Anterior cingulate cortex (tissue), 58 donors: Measurements from ENCODE around the gene C2orf92.
"Not testable (repeated sequence)": the region's sequence is repeated elsewhere in the genome, so short reads cannot be mapped to it uniquely, and the experiment has no call there.

ENCODE experiments used
- DNase-seq, 58 donors: peaks; one replicate each; lab custom pipeline; 2025; lab: John Stamatoyannopoulos, UW

Gene C2orf92

GRCh38 chr2:97669448-97669847 is at the start of gene C2orf92:
TSS of gene C2orf92 (plus strand) at chr2:97669713. CDS start at chr2:97669789, 76 bp downstream.
- DNase-seq: no peak

- DNase-seq: not testable (repeated sequence)
Observed at GRCh38 chr2:97620492-97620891, 49.0 kb upstream of the C2orf92 start.

GRCh38 chr2:97622976-97623375 is 46.5 kb upstream of the C2orf92 start:
- not testable (repeated sequence) for DNase-seq

GRCh38 chr2:97625354-97626048 is 44.0 kb upstream of the C2orf92 start:
- not testable (repeated sequence) for DNase-seq

- DNase-seq: not testable (repeated sequence)
Observed at GRCh38 chr2:97626049-97626430, 43.5 kb upstream of the C2orf92 start.

- no peak for DNase-seq
Observed at GRCh38 chr2:97644023-97644717, 25.3 kb upstream of the C2orf92 start.

GRCh38 chr2:97645112-97645694 is 24.3 kb upstream of the C2orf92 start:
- DNase-seq: peak in 9 of 58 donors; percentile 50 to 72 (median 62)

- DNase-seq: peak; percentile 90 to 100 (median 98)
Observed at GRCh38 chr2:97645695-97646629, 23.6 kb upstream of the C2orf92 start, which contains the start of gene COX5B. TSS of gene COX5B (plus strand) at chr2:97646062. CDS start at chr2:97646087, 25 bp downstream.

DNA sequence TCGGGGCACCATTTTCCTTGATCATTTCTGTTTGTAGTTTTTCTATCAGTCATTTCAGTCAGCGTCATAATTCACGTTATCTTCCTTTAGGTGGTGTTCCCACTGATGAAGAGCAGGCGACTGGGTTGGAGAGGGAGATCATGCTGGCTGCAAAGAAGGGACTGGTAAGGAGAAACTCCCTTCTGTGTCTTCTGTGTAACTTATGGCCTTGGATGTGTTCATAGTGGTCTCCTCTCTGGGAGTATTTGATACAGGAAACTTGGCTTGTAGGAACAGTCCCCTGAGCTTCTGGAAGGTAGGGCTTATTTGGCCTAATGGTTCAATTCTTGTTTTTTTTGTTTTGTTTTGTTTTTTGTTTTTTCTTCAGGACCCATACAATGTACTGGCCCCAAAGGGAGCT is 22.5 kb upstream of the C2orf92 start:
- no peak for DNase-seq

DNA sequence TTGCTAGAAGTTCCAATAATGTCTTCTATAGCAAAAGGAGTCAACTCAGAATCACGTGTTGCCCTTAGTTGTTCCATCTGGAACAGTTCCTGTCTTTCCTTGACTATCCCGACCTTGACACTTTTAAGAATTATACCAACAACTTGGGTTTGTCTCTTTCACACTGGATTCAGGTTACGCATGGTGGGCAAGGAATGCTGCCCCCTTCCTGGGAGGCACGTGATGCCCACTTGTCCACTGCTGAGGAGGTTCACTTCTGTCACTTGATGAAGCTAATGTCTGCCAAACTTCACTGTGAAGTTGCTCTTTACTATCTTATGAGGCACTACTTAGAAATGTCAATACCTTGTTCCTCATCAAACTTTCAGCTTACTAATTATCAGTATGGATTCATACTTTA is 18.4 kb upstream of the C2orf92 start:
- no peak for DNase-seq

DNA sequence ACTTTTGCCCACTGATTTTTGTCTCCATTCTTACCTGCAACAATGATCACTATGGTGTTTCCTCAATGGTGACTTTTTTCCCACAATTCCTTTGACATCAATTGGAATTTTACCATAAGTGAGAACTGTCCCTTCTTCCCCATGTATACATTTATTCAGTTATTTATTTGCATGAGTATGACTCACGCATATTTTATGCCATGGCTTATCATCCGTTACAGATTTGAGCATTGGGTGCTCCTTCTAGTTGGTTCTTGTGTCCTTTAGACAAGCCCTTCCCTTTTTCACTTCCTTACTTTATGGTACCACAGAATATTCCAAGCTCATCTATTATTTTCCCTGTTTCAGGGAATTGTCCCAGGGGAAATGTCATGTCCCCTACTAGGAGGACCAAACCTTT is 16.0 kb upstream of the C2orf92 start:
- no peak for DNase-seq

DNA sequence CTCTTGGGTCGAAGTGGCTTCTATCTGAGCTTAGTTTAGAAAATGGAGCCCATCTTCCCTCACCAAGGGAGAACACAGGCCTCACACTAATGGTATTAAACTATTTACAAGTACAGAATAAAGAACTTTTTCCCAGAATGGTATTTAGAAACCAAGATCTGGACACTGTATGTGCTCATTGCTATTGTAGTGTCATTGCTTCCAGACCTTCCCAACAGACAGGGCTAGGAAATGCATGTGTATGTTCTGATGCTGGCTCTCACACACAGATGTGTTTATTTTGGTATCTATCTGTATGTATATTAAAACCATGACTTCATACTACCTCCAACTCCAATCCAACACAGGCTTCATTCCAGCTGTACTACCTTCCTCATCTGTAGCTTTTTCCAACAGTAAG is 15.6 kb upstream of the C2orf92 start:
- DNase-seq: no peak

DNA sequence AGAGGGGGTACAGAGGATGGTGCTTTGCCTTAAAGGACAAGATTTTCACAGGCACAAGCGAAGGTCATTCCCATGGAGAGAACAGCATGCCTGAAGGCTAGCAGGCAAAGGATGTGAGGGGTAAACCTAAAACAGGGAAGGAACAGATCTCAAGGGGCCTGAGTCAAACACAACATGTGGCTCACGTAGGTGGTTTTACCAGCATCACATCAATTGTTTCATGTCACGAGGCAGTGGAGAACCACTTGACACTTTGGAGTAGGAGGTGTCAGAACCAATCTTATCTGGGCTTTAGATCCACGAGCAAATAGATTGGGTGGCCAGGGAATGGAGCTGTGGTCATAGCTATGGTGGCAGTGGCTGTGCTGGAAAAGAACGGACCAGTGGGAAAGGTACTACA is 15.2 kb upstream of the C2orf92 start:
- peak in 1 of 58 donors; percentile 11 for DNase-seq

DNA sequence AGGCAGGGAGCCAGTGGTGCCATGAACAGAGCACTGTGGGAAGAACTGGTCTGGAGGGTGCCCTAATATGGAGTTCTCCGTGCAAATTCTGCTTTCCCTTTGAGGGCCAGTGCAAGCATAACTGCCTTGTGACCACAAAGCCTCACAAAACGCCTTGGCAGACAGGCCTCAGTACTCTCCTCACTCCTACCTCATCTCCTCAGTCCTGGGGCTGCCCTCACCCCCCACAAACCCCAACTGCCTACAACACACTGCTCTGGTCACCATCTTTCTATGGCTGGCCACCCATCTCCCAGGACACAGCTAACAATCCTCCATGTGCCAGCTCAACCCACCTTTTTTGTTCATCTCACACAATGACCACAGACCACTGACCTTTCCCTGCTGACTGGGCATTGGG is 14.7 kb upstream of the C2orf92 start:
- no peak for DNase-seq

DNA sequence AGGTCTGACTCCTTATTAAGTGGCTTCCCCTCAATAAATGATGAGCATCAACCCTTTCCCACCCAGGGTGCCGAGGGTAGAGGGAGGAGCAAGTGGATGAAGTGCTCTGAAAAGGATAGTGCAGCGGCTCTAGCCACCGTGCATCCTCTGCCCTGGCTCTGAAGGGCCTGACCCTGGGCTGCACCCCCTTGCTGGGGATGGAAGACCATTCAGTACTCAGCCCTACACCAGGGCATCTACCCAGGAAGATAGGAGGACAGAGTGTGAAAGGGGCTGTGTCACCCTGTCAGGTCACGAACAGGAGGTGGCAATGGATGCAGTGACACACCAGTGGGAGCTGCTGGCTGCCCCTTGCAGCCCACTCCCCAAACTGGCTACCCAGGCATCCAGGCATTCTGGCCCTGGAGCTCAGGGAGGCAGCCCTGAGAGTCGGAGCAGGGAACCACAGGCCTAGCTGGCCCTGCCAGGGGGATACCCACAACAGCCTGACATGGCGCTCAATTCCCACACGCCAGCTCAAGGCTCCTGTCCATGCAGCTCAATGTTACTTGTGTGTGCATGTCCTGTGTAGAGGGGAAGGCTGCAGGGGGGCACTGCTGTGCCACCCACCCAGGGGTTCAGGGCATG is 13.3 kb upstream of the C2orf92 start:
- no peak for DNase-seq

GRCh38 chr2:97656905-97657587 is 12.5 kb upstream of the C2orf92 start:
- no peak for DNase-seq

GRCh38 chr2:97657986-97658690 is 11.4 kb upstream of the C2orf92 start:
- no peak for DNase-seq

DNA sequence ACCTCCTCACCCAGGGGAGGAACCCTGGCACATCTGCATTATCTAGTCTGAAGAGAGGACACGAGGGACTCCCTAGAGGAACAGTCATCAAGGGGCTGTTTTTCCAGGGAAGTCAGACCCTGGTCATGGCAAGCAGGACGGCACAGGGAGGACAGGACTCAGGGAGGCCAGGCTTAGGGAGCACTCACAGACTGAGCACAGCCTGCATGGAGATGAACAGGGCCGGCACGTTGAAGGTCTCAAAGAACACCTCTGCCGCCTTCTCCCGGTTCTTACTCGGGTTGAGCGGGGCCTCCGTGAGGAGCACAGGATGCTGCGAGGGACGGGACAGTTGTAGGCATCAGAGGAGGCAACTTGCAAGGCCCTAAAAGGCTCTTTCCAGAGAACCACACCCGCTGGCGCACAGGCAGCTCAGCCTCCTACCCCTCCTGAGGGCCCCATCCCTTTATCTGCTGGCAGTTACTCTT is 10.8 kb upstream of the C2orf92 start:
- no peak for DNase-seq
